Erythroblast (primary cell): ENCODE results near the gene SCART1.

Source experiments
- GATA1 ChIP-seq: IDR thresholded peaks from 2 replicates; pipeline ENCODE4 v1.6.1; 2011; ENCODE audit warnings: low read depth, mild to moderate bottlenecking, control low read depth, low read length, moderate library complexity
- POLR2A ChIP-seq: IDR thresholded peaks from 2 replicates; pipeline ENCODE4 v1.6.1; 2011; ENCODE audit warnings: mild to moderate bottlenecking, low read length

DNA sequence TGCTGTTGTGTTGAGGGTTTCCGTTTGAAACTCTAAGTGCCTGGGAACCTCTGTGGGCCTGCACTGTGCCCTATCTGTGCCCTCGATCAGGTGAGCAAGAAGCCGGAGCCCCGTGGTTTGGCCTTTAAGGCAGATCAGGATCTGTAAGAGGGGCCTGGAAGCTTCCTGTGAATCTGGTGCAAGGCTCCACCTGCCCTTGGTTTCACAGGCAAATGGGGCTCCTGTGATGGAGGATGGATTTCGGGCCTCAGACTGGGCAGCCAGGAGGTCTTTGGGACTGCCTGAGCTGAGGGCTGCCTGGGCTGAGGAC is 21.6 kb downstream of the SCART1 start:
- TF ChIP-seq POLR2A (no peak), GATA1 (no peak)
